UCSD-AML1 (cell line): ENCODE results near the gene RERG.

Experiments used
- DNase-seq: peaks from one replicate; lab custom pipeline; 2025; ENCODE audit not compliant: unreplicated experiment; lab: John Stamatoyannopoulos, UW

RERG gene

DNA sequence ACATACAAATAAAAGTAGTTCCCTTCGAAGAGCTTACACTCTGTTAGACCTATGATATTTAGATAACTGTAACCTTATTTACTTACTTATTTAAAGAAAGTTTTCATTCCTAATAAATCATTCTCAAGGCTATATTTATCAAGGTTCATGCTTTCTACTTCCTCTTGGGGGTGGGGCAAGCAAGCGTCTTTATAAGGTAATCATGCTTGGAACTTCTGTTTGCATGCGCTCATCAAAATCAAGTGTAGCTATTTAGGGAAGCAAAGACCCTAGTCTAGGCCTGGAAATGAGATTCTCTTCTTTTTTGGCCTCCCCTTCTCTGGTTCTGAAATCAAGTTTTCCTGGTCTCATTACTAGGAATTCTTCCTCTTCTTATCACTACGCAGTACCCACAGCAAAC, 766 bp downstream of the RERG start:
- DNase-seq: no peak

DNA sequence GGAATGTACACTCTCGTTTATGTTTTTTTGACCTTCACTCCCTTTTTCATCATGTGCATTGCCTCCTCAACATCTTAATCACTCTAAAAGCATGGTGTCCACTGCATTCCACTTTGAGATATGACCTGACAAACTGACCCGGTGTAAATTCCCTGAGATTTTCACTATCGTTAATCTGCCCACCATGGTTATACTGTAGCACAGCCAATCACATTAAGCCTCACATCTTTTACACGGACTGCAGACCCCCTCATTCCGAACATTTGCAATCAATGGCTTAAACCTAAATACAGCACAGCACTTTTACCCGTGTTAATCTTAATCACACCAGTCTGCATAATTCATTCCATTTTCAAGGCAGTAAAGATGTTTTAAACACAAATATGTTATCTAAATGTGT, 2.4 kb downstream of the RERG start:
- DNase-seq: no peak

DNA sequence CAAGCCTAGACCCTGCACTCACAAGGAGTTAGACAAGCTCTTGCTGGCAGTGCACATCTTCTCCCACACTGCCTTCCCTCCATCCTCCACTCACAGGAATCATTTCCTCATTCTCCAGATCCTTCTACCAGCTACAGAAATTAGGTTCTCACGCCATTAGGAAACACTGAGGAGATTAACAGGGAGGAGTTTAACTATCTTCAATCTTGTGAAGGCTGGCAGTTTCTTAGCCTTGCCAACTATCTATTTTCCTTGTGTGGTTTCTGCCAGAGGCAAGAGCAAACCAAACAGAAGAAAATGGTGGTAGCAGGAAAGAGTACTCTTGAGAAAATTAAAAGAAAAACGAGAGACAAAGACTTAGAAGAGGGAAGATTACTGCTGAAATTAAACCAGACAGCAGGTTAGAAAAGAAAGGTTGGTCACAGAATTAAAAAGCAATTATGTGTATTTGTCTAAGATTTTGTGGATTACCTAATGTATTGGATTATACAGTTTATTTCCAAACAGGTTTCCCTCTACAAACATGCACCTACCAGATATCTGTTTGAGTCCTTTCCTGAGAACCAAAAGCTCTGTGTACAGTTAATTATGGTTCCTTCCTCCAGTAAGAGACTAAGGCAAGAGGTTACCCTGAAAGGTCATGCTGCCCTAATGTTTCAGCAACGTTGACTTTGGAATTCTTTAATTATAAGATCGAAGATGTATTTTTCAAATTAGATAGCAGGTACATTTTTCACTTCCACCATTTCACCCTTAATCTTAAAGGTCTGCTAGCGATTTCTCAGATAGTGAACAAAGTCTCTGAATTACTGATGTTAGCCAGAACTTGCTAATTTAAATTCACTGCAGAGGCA, 5.0 kb downstream of the RERG start:
- no peak for DNase-seq

DNA sequence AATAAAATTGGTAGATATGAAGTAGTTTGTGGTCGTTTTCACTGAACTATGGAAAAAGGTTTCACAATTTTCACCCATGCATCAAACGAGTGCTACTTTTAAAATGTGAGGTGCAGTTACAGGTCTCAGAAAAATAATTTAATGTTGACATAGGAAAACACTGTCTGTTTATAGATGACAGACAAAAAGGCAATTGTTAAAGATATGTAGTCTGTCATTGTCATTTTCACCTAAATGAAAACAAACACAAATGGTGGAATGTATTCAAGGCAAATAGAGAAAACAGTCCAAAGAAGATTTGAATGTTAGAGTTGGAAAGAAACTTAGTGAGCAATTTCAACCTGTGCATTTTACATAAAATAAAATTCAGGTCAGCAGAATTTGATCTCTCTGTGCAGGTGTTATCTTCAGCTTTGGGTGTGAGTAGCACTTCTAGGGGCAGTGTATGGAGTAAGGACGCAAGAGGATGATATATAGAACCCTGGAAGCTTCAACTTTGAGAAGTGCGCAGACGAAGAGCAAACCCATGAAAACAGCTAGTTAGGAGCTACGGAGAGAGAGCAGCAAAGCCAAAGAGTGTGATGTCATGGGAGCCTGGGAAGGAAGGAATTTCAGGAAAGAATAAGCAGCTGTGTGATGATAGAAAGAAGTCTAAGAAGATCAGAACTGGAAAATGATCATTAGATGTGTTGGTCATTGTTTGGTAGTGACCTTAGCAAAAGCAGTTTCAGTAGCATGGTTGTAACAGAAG, 6.2 kb downstream of the RERG start:
- DNase-seq: no peak

DNA sequence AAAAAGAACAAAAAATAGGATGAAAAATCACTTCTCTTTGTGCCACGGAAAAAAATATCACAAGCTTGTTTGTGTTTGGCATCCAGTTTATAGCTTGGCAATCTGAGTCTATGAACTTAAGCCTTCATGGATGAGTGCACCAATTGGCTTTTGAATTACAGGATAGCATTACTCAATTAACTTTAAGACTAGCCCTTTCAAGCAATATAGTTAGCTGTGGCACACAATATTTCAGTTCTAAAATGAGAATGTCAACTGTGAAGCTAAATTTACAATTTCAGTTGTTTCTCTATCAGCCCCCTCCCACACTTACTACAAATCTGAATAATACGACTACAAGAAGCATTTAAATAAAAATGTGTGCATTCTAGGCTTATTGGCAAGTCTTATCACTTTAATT, 8.3 kb downstream of the RERG start:
- DNase-seq: no peak

DNA sequence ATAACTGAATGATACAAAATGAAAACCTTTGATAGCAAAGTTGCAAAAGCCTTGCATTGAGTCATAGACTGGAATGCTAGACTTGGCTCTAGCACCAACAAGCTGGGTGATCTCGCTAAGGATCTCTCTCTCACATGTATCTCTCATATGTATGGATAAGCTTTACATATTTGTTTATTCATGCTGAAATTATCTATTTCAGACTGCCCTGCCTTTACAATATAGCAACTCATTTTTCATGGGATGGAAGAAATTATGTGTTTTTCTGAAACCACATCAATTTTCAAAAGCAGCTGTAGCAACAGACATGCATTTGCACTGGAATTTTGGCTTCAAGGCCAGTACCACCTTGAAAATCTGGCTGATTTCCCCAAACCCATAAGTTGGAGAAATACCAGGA, 11.4 kb downstream of the RERG start:
- DNase-seq: no peak

DNA sequence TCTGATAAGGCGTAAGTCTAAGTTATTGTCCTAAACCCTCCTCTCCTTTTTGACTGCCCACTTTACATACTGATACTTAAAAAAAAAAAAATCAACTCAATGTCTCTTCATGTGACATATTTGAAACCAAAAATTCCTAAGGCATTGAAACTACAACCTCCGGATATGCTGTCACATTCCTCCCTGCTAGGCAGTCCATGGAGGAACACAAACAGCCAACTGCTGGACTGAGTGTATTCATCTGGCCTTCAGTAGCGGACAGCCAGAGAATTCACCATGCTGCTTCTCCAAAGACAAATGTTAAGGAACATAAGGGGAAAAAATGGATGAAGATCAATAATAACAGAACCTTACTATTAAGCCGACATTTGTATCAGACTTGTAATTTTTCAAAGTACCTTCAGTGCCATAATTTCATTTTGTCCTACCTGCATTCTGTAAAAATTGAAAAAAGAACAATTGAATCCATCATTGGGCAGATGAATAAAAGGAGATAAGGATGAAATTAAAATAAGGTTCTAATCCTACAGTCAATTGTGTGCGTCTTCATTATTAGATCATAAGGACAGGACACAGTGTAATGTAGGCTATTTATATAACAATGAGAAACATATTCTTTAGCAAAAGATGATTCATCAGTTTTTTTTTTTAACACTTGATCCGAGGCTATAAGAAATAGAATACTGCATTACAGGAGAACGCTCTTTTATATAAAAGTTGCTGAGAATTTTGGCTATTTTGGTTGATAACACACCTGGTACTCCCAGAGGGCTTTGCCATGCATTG, 12.2 kb downstream of the RERG start:
- no peak for DNase-seq

DNA sequence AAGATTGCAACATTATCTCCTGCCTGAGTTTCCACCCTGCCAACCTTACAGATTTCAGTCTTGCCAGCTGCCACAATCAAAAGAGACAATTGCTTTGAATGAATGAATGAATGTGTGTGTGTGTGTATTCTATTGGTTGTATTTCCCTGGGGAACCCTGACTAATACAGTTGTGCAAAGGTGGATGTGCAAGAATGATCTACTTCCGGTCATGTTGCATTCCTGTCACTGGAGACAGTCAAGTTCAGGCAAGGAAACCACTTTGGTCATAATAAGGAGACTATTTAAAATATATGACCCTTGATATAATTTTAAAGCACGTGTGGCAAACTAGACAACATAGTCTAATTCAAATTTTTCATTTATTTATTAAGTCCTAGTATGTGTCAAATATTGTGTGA, 13.1 kb downstream of the RERG start:
- DNase-seq: no peak

DNA sequence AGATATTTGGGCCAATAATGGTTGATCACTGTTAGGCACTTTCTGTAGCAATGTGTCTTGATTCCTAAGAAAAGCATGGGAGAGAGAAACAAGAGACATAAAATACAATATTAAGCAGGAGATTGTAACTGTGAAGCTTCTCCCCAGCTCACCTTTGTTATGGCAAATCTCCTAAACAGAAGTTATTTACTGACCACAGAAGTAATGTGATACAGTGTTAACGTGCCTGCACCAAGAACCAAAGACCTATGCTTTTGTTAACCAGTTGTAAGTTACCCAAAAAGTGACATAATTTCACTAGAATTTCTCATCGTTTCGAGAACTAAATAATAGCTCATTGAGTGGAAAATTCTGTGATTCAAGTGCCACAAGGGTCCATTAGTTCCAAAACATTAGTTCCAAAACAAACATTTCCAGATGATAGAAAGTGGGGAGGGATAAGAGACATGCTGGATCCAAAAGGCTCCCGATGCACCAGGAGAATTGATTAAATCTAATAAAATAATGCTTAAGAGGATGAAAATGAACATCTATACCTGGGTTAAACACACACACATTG, 14.3 kb downstream of the RERG start:
- no peak for DNase-seq

DNA sequence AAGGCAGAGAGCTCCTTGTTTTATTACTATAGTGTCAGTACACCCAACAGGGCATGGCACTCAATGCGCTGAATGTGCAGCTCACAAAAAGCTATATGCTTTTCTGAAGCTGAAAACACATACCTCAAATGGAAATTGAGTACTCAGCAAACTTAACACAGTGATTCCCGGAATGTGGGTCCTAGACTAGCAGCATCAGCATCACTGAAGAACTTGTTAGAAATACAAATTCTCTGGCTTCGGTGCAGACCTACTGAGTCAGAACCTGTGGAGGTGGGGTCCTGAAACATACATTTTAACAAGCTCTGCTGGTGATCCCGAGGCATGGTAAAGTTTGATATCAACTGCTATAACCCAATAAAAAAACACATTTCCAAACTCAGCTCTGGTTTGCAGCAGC, 14.9 kb downstream of the RERG start:
- no peak for DNase-seq

DNA sequence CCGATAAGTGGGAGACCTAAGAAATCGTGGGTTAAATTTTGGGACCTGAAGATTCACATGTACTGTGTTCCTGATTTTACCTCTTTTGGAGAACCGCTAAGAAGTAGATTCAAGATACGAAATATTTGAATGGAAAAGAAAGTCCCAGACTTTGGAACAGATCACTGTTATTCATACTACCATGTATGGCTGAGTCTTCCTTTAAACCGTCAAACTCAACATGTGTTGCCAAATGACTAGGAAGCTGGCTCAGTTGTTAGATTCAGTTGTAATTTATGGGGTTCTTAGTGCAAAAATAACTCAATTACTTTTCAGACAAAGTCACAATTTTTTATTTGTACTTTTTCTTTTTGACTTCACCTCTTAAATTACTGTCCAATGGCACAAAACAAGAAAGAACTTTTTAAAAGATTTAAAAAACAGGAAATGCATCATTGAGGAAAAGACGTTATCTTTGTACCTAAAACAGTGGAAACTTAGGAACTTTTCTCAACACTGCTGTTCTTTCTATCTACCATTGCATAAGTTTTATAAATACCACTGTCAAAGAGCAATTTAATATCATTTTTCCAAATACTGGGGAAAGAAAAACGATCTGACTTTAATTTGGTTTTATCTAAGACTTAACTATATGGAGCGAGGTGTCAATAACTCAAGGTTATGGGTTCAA, 15.7 kb downstream of the RERG start:
- no peak for DNase-seq

DNA sequence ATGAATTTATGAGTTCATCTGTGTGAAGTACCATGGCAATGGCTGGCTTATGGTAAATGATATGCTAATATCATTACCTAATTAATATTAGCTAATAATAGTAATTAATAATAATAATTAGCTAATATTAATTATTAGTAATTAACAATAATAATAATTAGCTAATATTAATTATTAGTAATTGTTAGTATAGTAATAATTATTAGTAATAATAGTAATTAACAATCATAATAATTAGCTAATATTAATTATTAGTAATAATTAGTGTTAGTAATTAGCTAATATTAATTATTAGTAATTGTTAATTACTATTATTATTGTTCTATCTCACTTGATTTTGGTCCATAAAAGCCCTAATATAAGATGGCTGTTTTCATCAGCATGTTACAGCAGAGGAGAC, 19.8 kb downstream of the RERG start:
- DNase-seq: no peak

DNA sequence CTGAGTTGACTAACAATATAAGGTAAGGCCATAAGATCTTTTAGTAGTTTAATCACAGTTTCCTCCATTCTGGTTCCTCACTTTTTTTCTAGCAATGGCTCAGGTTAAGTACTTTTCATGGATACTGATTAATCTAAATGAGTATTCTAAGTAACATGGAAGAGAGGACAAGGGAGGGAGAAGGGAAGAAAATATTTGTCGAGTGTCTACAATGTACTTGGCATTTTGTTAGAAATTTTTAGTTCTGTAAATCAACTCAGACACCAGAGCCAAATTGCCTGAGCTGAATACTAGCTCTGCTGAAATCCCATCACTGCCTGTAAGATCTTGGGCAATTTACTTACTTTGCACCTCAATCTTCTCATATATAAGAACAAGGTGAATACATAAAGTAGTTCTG, 20.2 kb downstream of the RERG start:
- DNase-seq: no peak

DNA sequence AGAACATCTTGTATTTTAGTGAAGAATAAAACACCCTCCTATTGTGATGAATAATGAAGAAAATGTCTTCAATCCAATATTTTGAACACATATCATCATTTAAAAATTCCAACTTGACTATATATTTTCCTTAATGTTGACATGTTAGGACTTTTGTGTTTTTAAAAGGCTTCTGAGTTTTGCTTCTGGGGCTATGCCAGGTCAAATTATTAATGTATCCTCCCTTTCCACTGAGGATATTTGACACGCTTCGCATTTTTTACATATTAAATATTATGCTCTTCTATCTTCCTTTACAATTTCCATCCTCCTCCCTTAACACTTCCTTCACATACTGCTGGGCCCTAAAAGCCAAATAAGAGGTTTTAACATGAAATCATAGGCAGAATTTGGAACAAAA, 20.6 kb downstream of the RERG start:
- DNase-seq: no peak

DNA sequence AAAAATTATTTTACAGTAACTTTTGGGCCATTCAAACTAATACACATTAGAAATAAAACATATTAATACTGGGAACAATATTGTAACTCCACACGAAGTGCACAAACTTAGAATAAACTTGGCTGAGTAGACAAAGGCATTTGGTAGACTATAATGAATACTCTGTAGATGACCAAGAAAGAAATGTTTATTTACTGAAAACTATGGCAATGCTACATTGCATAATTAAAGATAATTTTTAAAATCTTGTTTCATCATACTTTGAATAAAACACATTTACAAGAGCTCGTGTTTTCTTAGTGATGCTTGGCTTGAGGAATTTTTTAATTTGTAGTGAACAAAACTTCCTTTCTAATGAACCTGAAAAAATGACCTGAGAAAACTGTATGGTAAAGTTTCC, 21.3 kb downstream of the RERG start:
- DNase-seq: no peak

DNA sequence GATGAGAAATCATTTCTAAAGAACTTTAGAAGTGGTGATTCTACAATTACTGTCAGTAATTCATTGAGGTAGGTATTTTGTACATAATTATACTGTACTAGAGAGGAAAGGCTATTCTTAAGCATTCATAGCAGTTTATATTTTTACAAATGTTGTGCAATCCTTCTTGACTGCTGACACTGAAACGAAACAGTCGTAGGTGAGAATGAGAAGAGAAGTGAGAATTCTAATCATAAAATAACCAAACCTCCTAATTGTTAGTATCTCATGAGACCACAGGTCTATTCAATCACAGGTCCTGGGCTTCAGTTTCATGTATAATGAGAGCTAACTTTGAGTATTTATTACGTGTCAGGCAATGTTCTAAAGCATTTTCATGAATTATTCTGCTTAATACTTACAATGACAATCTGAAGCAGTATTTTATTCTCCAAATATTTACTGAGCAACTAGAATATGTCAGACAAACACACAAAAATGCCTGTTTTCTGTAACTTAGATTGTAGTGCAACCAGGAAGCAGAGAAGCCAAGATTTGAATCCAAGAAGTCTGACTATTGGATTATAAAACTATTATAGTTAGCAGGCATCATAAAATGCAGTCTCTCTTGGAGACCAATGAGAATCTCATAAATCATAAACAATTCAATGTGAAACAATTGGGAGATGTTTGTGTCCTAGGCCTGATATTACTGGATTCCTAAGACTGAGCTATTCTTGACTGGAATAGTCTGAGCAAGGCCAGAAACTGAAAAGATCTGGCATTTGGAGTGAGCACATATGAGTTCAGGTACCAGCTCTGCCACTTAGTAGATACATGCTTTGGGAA, 24.3 kb downstream of the RERG start:
- DNase-seq: no peak

DNA sequence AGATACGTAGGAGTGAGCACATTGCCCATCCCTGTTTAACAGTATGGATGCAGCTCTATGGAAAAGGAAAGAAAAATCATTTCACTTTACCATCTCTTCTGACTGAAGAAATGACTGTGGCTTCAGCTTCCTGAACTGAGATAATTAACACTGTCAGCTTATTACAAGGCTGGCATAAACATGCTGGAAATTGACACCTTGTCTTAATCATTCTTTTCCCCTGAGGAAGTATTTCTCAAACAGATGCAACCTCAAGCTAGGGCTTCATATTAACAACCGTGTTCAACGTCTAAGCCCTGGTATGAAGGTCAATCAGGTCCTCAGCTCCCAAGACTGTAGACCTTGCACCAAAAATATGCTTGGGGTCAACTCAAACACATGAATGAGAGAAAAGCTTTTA, 25.0 kb downstream of the RERG start:
- DNase-seq: no peak

DNA sequence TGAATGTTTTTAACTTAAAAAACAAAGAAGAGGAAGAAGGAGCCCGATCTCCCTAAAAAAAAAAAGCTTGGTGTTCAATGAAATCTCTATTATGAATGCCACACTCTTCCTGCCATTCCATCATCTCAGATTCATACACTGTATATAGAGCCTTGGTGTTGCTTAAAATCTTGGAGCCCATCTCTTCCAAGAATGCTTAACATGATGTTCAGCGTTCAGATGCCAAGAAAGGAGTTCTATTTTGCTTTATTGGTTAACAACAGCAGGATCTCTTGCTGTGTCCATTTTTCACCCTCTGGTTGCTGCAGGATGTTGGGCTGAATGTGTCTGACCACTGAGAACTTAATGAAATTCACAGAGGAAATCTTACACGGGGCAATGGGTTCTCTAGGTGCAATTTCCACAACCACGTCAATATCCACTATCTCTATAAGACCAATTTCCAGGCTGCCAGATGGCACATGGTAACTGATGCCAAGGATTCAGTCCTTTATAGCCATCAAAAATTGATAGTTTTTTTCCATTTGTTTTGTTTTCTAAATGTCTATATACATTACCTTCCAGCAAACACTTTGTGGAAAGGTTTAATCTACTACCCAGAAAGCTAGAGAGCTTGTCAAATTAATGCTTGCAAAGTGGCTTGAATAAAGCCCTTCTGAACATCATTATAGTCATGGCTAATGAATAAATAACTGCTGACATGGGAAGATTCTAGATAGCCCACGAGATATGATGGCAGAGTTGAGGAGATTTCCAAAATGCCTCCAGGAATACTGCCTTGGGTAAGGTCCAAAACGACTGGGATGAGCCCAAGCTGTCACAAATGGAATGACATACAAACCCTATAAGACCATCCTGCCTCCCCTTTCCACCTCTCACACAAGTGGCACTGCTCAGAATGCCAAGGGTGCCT, 26.5 kb downstream of the RERG start:
- DNase-seq: no peak

DNA sequence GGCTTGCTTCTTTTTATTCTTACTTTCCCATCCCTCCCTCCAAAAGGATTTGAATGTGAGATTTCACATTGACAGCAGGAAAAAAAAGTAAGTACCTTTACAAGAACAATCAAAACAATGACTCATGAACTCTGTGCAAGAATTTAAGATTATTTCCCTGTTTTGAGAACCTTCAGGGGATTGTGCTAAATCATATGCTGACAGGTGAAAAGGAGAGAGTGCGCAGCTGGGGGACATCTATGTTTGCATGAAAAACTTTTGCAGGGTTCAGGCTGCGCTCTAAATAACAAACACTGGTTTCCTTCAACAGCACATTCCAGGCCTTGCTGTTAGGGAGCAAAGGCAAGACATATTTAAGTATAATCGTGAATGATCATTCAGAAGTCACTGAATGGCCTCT, 27.3 kb downstream of the RERG start:
- no peak for DNase-seq
